Neural cell (in vitro differentiated cells): Measurements from ENCODE around the gene PIEZO1. TPM values are rescaled to one million over a fixed set of nuclear protein-coding genes. Genes with fewer than 3 reads are reported as not detected.

Source experiments
- H2AFZ ChIP-seq: fragments of 200-600, 300-800 bp; sonication (generic), shearing (Covaris generic); 2 replicates; pipeline ENCODE4 v1.6.0; 2014; ENCODE audit warnings: low read depth, mild to moderate bottlenecking, antibody characterized with exemption, low read length, moderate library complexity
- H3F3A ChIP-seq: fragments of 200-600 bp; shearing (Covaris generic); 2 replicates; pipeline ENCODE4 v1.6.1; 2016; ENCODE audit warnings: mild to moderate bottlenecking, moderate library complexity, mixed read lengths, antibody characterized with exemption, low read length; ENCODE audit not compliant: insufficient read depth, poor library complexity, severe bottlenecking
- H3K27ac ChIP-seq: fragments of 200-600, 300-800 bp; sonication (generic), shearing (Covaris generic); 2 replicates; pipeline ENCODE4 v1.5.1; 2014; ENCODE audit warnings: mild to moderate bottlenecking, low read length, moderate library complexity
- H3K27me3 ChIP-seq: fragments of 300-800, 200-600 bp; sonication (generic), shearing (Covaris generic); 2 replicates; pipeline ENCODE4 v1.6.0; 2014; ENCODE audit warnings: mild to moderate bottlenecking, low read depth, low read length, moderate library complexity; ENCODE audit not compliant: insufficient read depth
- H3K36me3 ChIP-seq: fragments of 300-800, 200-600 bp; sonication (generic), shearing (Covaris generic); 2 replicates; pipeline ENCODE4 v1.5.1; 2014; ENCODE audit warnings: mild to moderate bottlenecking, antibody characterized with exemption, low read length, moderate library complexity; ENCODE audit not compliant: insufficient read depth
- H3K4me2 ChIP-seq: fragments of 300-800, 200-600 bp; sonication (generic), shearing (Covaris generic); 2 replicates; pipeline ENCODE4 v1.6.0; 2014; ENCODE audit warnings: mild to moderate bottlenecking, low read length
- H3K4me3 ChIP-seq: fragments of 300-800, 200-600 bp; sonication (generic), shearing (Covaris generic); 2 replicates; pipeline ENCODE4 v1.5.1; 2014; ENCODE audit warnings: mild to moderate bottlenecking, low read length, moderate library complexity
- H3K79me2 ChIP-seq: fragments of 200-600 bp; shearing (Covaris generic); replicated peaks from 2 replicates; pipeline ENCODE4 v1.6.0; 2014; ENCODE audit warnings: mild to moderate bottlenecking, low read length, moderate library complexity; ENCODE audit not compliant: insufficient read depth
- H3K9ac ChIP-seq: fragments of 300-800, 200-600 bp; sonication (generic), shearing (Covaris generic); 2 replicates; pipeline ENCODE4 v1.6.1; 2016; ENCODE audit warnings: mild to moderate bottlenecking, low read length, mixed read lengths
- H3K9me2 ChIP-seq: fragments of 200-600 bp; shearing (Covaris generic); 2 replicates; pipeline ENCODE4 v1.6.1; 2016; ENCODE audit warnings: mild to moderate bottlenecking, low read length, mixed read lengths; ENCODE audit not compliant: insufficient read depth
- H3K9me3 ChIP-seq: fragments of 200-600, 300-800 bp; sonication (generic), shearing (Covaris generic); 2 replicates; pipeline ENCODE4 v1.6.1; 2016; ENCODE audit warnings: mild to moderate bottlenecking, mixed run types, low read length, moderate library complexity, mixed read lengths
- H4K20me1 ChIP-seq: fragments of 200-600 bp; shearing (Covaris generic); 2 replicates; pipeline ENCODE4 v1.6.1; 2016; ENCODE audit warnings: mild to moderate bottlenecking, mixed run types; ENCODE audit not compliant: insufficient read depth
- CTCF ChIP-seq: fragments of 450-650 bp; IDR thresholded peaks from 2 replicates; pipeline ENCODE4 v1.5.1; 2014; ENCODE audit warnings: antibody characterized with exemption, mild to moderate bottlenecking, moderate library complexity; ENCODE audit not compliant: poor library complexity, severe bottlenecking
- EP300 ChIP-seq: fragments of 450-650 bp; conservative IDR thresholded peaks from 2 replicates; pipeline ENCODE4 v1.6.1; 2014; ENCODE audit warnings: antibody characterized with exemption, mild to moderate bottlenecking, moderate library complexity; ENCODE audit not compliant: poor library complexity, severe bottlenecking
- EZH2 ChIP-seq: fragments of 200-600, 300-800 bp; shearing (Covaris generic), sonication (generic); IDR thresholded peaks from 2 replicates; pipeline ENCODE4 v1.6.1; 2014; ENCODE audit warnings: antibody characterized with exemption, low read length, borderline replicate concordance, mild to moderate bottlenecking; ENCODE audit not compliant: insufficient read depth, poor library complexity, severe bottlenecking
- MXI1 ChIP-seq: fragments of 450-650 bp; conservative IDR thresholded peaks from 2 replicates; pipeline ENCODE4 v1.6.1; 2014; ENCODE audit warnings: antibody characterized with exemption, mild to moderate bottlenecking; ENCODE audit not compliant: poor library complexity, severe bottlenecking
- POLR2AphosphoS5 ChIP-seq: IDR thresholded peaks from 2 replicates; pipeline ENCODE4 v1.6.1; 2012
- RAD21 ChIP-seq: fragments of 450-650 bp; conservative IDR thresholded peaks from 2 replicates; pipeline ENCODE4 v1.6.1; 2014; ENCODE audit warnings: antibody characterized with exemption, mild to moderate bottlenecking, moderate library complexity
- REST ChIP-seq: IDR thresholded peaks from 2 replicates; pipeline ENCODE4 v1.6.1; 2012; ENCODE audit warnings: borderline replicate concordance
- SMC3 ChIP-seq: fragments of 450-650 bp; conservative IDR thresholded peaks from 2 replicates; pipeline ENCODE4 v1.6.1; 2014; ENCODE audit warnings: antibody characterized with exemption, mild to moderate bottlenecking, moderate library complexity; ENCODE audit not compliant: poor library complexity
- TAF1 ChIP-seq: IDR thresholded peaks from 2 replicates; pipeline ENCODE4 v1.6.1; 2012; ENCODE audit warnings: low read depth
- polyA plus RNA-seq: library from polyadenylated mRNA; depleted of rRNA; stranded (reverse); fragments of >200 nt; gene quantifications from 2 replicates; pipeline ENCODE4 v1.2.3, GENCODE V29; 2014

The PIEZO1 gene
- polyA plus RNA-seq, 1 donor from 2014 or later: not detected

- no peaks in the 10 kb centered on the region for H3F3A ChIP-seq
- H2AFZ ChIP-seq: no peak overlapping the region
- H3K27ac ChIP-seq: no peak overlapping the region
- no peaks in the 10 kb centered on the region for H3K36me3 ChIP-seq
- H3K9ac ChIP-seq: no peak overlapping the region
- H3K4me2 ChIP-seq: no peak overlapping the region
- no peaks in the 10 kb centered on the region for H4K20me1 ChIP-seq
- TF ChIP-seq EZH2 (no peak), MXI1 (no peak), TAF1 (no peak), EP300 (no peak), SMC3 (no peak), RAD21 (no peak), REST (no peak), CTCF (no peak), POLR2AphosphoS5 (no peak)
- H3K4me3 ChIP-seq: no peak overlapping the region
- H3K27me3 ChIP-seq: no peaks in the 10 kb centered on the region
- H3K9me3 ChIP-seq: no peaks in the 10 kb centered on the region
- peaks cover 6% of the 10 kb centered on the region for H3K79me2 ChIP-seq
- no peaks in the 10 kb centered on the region for H3K9me2 ChIP-seq
These were observed 24.2 kb upstream of the PIEZO1 start for GRCh38 chr16:88809068-88809675.

- no peaks in the 10 kb centered on the region for H3K9me3 ChIP-seq
- H3K27ac ChIP-seq: no peak overlapping the region
- peaks cover 7% of the 10 kb centered on the region for H3K79me2 ChIP-seq
- no peak overlapping the region for H3K9ac ChIP-seq
- no peaks in the 10 kb centered on the region for H3K27me3 ChIP-seq
- H2AFZ ChIP-seq: no peak overlapping the region
- H3K4me2 ChIP-seq: no peak overlapping the region
- H3K36me3 ChIP-seq: no peaks in the 10 kb centered on the region
- no peaks in the 10 kb centered on the region for H4K20me1 ChIP-seq
- H3K9me2 ChIP-seq: no peaks in the 10 kb centered on the region
- H3F3A ChIP-seq: no peaks in the 10 kb centered on the region
- TF ChIP-seq REST (no peak), MXI1 (no peak), EZH2 (no peak), EP300 (no peak), CTCF (no peak), POLR2AphosphoS5 (no peak), SMC3 (no peak), TAF1 (no peak), RAD21 (no peak)
- H3K4me3 ChIP-seq: no peak overlapping the region
These were observed 22.8 kb upstream of the PIEZO1 start for GRCh38 chr16:88807626-88808453.
